ENCODE results near the gene ATF6. TPM values are rescaled to one million over a fixed set of nuclear protein-coding genes. Genes with fewer than 3 reads are reported as not detected.

ATF6 gene
- total RNA-seq, 1 experiment from 2014 or later, result 35.3 TPM

DNA sequence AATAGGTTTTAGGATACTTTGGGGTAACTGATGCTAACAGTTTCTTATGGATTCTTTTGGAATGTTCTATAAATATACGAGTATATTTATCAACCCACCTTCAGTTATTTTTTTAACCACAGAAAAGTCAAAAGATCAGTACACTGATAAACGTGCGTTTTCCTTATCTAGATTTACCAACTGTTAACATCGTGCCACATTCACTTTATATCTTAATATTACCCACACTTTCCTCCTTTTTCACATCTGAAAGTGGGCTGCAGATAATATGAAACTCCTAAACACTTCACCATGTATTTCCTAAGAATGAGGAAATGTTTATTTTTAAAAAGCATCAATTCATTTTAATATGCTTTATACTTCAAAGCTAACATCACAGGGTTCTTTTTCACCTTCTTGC, 7.7 kb downstream of the ATF6 start:
- no peak overlapping the region for H3K4me3 Mint-ChIP-seq (ENCODE audit: low read depth, unreplicated experiment)
- no peaks in the 10 kb centered on the region for H3K4me1 Mint-ChIP-seq (ENCODE audit: low read depth, unreplicated experiment)
- no peaks in the 10 kb centered on the region for H3K36me3 Mint-ChIP-seq (ENCODE audit: insufficient read depth, unreplicated experiment)
- DNase-seq, result no peak
- BruUV-seq (replicated peaks), result no TSS peak
- no peak overlapping the region for H3K27ac Mint-ChIP-seq (ENCODE audit: unreplicated experiment)
- no peaks in the 10 kb centered on the region for H3K9me3 Mint-ChIP-seq (ENCODE audit: low read depth, unreplicated experiment)
- intact Hi-C loops (cut with micrococcal nuclease; ENCODE audit: unreplicated experiment), result no loop called here
- H3K27me3 Mint-ChIP-seq (ENCODE audit: unreplicated experiment), result no peaks in the 10 kb centered on the region
- no peak for TF ChIP-seq CTCF (IDR thresholded peaks at IDR 0.05; ENCODE audit: unreplicated experiment)
- CTCF ChIA-PET, result no interaction called here

DNA sequence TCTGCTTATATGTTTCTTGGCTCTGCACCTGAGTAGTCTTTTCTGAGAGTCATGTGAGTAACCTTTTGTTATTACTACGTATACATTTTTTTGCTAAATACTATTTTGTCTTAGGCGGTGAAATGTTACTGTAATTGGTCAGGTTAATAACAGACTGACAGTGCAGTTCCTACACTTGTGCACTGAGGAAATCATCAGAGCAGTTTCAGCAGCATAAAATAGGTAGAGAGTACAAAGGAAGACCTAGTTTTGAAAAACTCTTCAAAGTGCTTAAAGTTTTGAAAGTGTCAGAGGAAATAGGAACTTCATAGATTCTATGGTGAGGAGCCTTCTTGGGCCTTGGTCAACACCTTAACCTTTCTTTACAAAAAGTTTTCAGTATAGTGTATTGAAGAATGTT, 11.1 kb downstream of the ATF6 start:
- no peaks in the 10 kb centered on the region for H3K9me3 Mint-ChIP-seq (ENCODE audit: low read depth, unreplicated experiment)
- H3K27ac Mint-ChIP-seq (ENCODE audit: unreplicated experiment), result no peak overlapping the region
- intact Hi-C loops (cut with micrococcal nuclease; ENCODE audit: unreplicated experiment), result no loop called here
- H3K36me3 Mint-ChIP-seq (ENCODE audit: insufficient read depth, unreplicated experiment), result no peaks in the 10 kb centered on the region
- BruUV-seq (replicated peaks), result no TSS peak
- H3K4me1 Mint-ChIP-seq (ENCODE audit: low read depth, unreplicated experiment), result peaks cover 8% of the 10 kb centered on the region
- no peaks in the 10 kb centered on the region for H3K27me3 Mint-ChIP-seq (ENCODE audit: unreplicated experiment)
- H3K4me3 Mint-ChIP-seq (ENCODE audit: low read depth, unreplicated experiment), result no peak overlapping the region
- no peak for TF ChIP-seq CTCF (IDR thresholded peaks at IDR 0.05; ENCODE audit: unreplicated experiment)
- no peak for DNase-seq
- CTCF ChIA-PET, result no interaction called here

DNA sequence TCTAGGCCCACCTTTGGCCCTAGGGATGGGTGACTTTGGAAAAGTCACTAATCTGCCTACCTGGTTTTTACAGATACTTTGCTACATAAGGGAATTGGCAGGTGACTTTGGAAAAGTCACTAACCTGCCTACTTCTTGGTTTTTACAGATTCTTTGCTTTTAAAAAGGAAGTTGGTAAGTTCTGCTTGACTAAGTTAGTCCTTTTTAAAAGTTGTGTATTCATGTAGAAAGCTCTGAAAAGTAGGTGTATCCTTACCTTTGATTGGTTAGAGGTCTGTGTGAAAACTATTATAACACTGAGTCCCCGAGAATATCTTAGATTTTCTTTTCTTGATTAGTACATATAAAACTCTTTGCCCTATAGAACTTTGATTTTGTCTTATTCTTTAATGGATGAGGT, 12.4 kb downstream of the ATF6 start:
- no peak for TF ChIP-seq CTCF (IDR thresholded peaks at IDR 0.05; ENCODE audit: unreplicated experiment)
- H3K27ac Mint-ChIP-seq (ENCODE audit: unreplicated experiment), result no peak overlapping the region
- DNase-seq, result no peak
- H3K36me3 Mint-ChIP-seq (ENCODE audit: insufficient read depth, unreplicated experiment), result peaks cover 10% of the 10 kb centered on the region
- BruUV-seq (replicated peaks), result no TSS peak
- H3K4me1 Mint-ChIP-seq (ENCODE audit: low read depth, unreplicated experiment), result peaks cover 10% of the 10 kb centered on the region
- CTCF ChIA-PET, result no interaction called here
- H3K9me3 Mint-ChIP-seq (ENCODE audit: low read depth, unreplicated experiment), result no peaks in the 10 kb centered on the region
- no peak overlapping the region for H3K4me3 Mint-ChIP-seq (ENCODE audit: low read depth, unreplicated experiment)
- intact Hi-C loops (cut with micrococcal nuclease; ENCODE audit: unreplicated experiment), result no loop called here
- H3K27me3 Mint-ChIP-seq (ENCODE audit: unreplicated experiment), result no peaks in the 10 kb centered on the region

DNA sequence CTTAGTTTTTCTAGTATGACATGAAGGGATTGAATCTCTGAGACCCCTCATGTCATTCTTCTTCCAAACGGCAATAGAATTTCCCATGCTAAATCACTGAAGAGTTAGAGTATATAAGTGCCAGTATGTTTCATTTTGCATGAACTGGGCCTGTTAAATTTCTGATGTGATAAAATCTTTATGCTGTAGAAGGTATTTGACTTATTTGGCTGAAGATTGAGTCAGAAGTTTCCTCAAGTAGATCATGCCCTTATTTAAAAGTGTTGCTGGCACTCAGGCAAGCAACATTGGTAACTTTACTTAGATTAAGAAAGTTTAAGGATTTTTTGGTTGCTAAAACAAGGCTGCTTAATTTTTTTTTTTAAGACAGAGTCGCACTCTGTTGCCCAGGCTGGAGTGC, 13.3 kb downstream of the ATF6 start:
- Mint-ChIP-seq H3K27ac (ENCODE audit: unreplicated experiment) (no peak overlapping the region), H3K9me3 (ENCODE audit: low read depth, unreplicated experiment) (no peaks in the 10 kb centered on the region), H3K4me1 (ENCODE audit: low read depth, unreplicated experiment) (peaks cover 10% of the 10 kb centered on the region), H3K27me3 (ENCODE audit: unreplicated experiment) (no peaks in the 10 kb centered on the region), H3K36me3 (ENCODE audit: insufficient read depth, unreplicated experiment) (peaks cover 12% of the 10 kb centered on the region), H3K4me3 (ENCODE audit: low read depth, unreplicated experiment) (no peak overlapping the region)
- CTCF ChIA-PET, result no interaction called here
- no peak for TF ChIP-seq CTCF (IDR thresholded peaks at IDR 0.05; ENCODE audit: unreplicated experiment)
- DNase-seq, result no peak
- BruUV-seq (replicated peaks), result no TSS peak
- intact Hi-C loops (cut with micrococcal nuclease; ENCODE audit: unreplicated experiment), result no loop called here

- no TSS peak for BruUV-seq (replicated peaks)
- TF ChIP-seq CTCF (IDR thresholded peaks at IDR 0.05; ENCODE audit: unreplicated experiment), result no peak
- no peak for DNase-seq
- Mint-ChIP-seq H3K4me1 (ENCODE audit: low read depth, unreplicated experiment) (peaks cover 10% of the 10 kb centered on the region), H3K36me3 (ENCODE audit: insufficient read depth, unreplicated experiment) (peaks cover 22% of the 10 kb centered on the region), H3K27me3 (ENCODE audit: unreplicated experiment) (no peaks in the 10 kb centered on the region), H3K4me3 (ENCODE audit: low read depth, unreplicated experiment) (no peak overlapping the region), H3K27ac (ENCODE audit: unreplicated experiment) (no peak overlapping the region), H3K9me3 (ENCODE audit: low read depth, unreplicated experiment) (no peaks in the 10 kb centered on the region)
- intact Hi-C loops (cut with micrococcal nuclease; ENCODE audit: unreplicated experiment), result no loop called here
- CTCF ChIA-PET, result no interaction called here
Measured at GRCh38 chr1:161781995-161782394, 15.9 kb downstream of the ATF6 start.

Data from Calu3 (cell line).